ENCODE results near the gene ACTR3. TPM values are rescaled to one million over a fixed set of nuclear protein-coding genes. Genes with fewer than 3 reads are reported as not detected.

The ACTR3 gene
- total RNA-seq, 1 experiment from 2014 or later = 177 TPM

GRCh38 chr2:113977660-113978523, 88.0 kb downstream of the ACTR3 start:
- DNase-seq = peak; percentile 92 to 96
- H3K9me3 ChIP-seq (replicated peaks) = no peaks in the 10 kb centered on the region
- H3K27me3 ChIP-seq = no peaks in the 10 kb centered on the region
- peak overlapping the region; percentile 96 for H3K27ac ChIP-seq
- no peaks in the 10 kb centered on the region for H3K36me3 ChIP-seq
- H3K4me3 ChIP-seq = peak overlapping the region; percentile 38
- H3K4me1 ChIP-seq = peaks cover 36% of the 10 kb centered on the region

GRCh38 chr2:113978524-113979190, 88.8 kb downstream of the ACTR3 start:
- no peaks in the 10 kb centered on the region for H3K9me3 ChIP-seq (replicated peaks)
- H3K36me3 ChIP-seq = no peaks in the 10 kb centered on the region
- peaks cover 36% of the 10 kb centered on the region for H3K4me1 ChIP-seq
- peak overlapping the region; percentile 38 for H3K4me3 ChIP-seq
- no peaks in the 10 kb centered on the region for H3K27me3 ChIP-seq
- peak overlapping the region; percentile 96 for H3K27ac ChIP-seq
- peak; percentile 67 to 76 for DNase-seq

- H3K36me3 ChIP-seq = no peaks in the 10 kb centered on the region
- peaks cover 32% of the 10 kb centered on the region for H3K4me1 ChIP-seq
- no peaks in the 10 kb centered on the region for H3K9me3 ChIP-seq (replicated peaks)
- DNase-seq = peak; percentile 13 to 22
- H3K4me3 ChIP-seq = peak overlapping the region; percentile 38
- H3K27me3 ChIP-seq = no peaks in the 10 kb centered on the region
- H3K27ac ChIP-seq = peak overlapping the region; percentile 96
These were observed 89.6 kb downstream of the ACTR3 start for GRCh38 chr2:113979191-113980128.

DNA sequence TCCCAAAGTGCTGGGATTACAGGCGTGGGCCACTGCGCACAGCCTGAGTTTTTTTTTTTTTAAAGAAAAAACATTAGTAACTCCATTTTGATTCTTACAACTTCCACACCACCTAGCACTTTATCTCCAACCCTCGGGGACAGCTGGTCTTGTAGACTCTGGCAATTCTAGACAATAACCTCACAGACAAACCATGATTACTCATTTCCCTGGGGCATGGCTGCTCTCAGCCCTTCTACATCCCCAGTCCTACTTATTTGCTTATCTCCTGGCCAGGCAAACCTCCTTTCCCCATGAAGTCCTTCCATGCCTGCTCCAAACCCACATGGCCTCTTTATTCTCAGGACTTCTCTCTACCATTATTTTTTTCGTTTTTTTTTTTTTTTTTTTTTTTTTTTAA, 91.1 kb downstream of the ACTR3 start:
- no peak overlapping the region for H3K4me3 ChIP-seq
- H3K27ac ChIP-seq = peak overlapping the region; percentile 13; the same call in 1 of the 2 replicates
- peaks cover 28% of the 10 kb centered on the region for H3K4me1 ChIP-seq
- no peaks in the 10 kb centered on the region for H3K9me3 ChIP-seq (replicated peaks)
- H3K36me3 ChIP-seq = no peaks in the 10 kb centered on the region
- peak; percentile 56 to 75 for DNase-seq
- H3K27me3 ChIP-seq = no peaks in the 10 kb centered on the region

DNA sequence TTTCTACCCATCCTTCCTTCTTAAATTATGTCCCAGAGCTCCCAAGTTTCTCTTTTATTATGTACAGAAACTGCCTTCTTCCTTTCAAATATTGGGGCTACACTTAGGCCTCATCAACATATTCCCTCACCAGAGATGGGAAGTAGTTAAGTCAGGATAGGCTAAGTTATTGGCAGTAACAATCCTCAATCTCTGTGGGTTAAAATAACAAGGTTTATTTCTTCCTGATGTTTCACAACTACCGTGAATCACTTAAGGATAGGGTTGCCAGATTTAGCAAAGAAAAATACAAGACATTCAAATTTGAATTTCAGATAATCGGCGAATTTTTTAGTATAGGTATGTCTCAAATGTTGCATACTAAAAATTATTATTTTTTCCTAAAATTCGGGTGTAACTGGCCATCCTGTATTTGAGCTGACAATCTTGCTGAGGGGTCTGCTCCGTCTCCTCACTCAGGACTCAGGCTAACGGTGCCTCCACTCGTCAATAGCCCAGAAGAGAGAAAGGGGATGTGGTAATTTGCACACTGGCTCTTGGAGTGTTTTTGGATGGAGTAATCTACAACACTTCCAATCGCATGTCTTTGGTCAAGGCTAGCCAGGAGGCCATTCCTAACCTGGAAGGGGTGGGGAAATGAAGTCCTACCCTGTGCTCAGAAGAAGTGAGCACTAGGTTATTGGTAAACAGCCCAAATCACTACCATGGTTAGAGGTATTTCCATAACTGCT, 91.7 kb downstream of the ACTR3 start:
- no peak for DNase-seq
- H3K36me3 ChIP-seq = no peaks in the 10 kb centered on the region
- no peak overlapping the region for H3K4me3 ChIP-seq
- peaks cover 23% of the 10 kb centered on the region for H3K4me1 ChIP-seq
- no peaks in the 10 kb centered on the region for H3K9me3 ChIP-seq (replicated peaks)
- no peaks in the 10 kb centered on the region for H3K27me3 ChIP-seq
- no peak overlapping the region for H3K27ac ChIP-seq

DNA sequence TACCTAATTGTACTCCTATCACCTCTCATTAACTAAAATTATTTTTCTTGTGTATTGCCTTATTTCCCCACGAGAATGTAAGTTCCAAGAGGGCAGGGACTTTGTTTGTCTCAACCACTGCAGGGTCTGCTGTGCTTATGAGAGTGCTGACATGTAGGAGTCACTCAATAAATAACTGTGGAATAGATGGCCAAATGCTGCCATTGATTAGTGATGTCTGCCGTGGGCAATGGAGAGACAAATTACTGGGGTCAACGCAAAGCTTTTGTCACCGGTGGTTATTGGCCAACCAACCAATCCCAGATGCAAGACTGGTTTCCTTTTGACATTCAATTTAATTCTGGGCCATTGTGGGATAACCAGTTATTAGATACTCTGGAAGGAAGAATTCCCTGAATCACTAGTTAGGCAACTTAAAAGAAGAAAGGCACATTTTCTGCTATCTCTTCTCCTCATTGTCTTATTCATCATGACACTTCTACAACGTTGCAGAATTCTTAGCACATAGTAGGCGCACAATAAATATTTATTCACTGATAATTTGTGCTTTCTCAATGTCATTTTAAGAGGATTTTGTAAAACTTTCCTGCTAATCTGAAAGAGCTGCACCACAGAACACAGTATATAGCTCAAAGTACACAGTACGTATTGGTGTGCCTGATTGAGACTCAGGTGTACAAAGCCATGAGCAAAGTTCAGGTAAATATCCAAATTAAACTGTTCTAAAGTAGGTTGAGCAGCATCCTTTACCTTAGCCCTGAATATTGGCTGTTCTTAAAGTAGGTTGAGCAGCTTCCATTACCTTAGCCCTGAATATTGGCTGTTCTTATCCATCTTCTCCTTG, 95.9 kb downstream of the ACTR3 start:
- Histone ChIP-seq H3K27ac (no peak overlapping the region), H3K36me3 (no peaks in the 10 kb centered on the region), H3K4me1 (peaks cover 2% of the 10 kb centered on the region; the same call in 1 of the 2 replicates), H3K4me3 (no peak overlapping the region), H3K9me3 (replicated peaks) (no peaks in the 10 kb centered on the region), H3K27me3 (no peaks in the 10 kb centered on the region)
- no peak for DNase-seq

GRCh38 chr2:113986762-113987290, 96.9 kb downstream of the ACTR3 start:
- H3K4me3 ChIP-seq = no peak overlapping the region
- no peaks in the 10 kb centered on the region for H3K9me3 ChIP-seq (replicated peaks)
- no peak overlapping the region for H3K27ac ChIP-seq
- no peaks in the 10 kb centered on the region for H3K4me1 ChIP-seq
- H3K36me3 ChIP-seq = no peaks in the 10 kb centered on the region
- no peak for DNase-seq
- H3K27me3 ChIP-seq = no peaks in the 10 kb centered on the region

DNA sequence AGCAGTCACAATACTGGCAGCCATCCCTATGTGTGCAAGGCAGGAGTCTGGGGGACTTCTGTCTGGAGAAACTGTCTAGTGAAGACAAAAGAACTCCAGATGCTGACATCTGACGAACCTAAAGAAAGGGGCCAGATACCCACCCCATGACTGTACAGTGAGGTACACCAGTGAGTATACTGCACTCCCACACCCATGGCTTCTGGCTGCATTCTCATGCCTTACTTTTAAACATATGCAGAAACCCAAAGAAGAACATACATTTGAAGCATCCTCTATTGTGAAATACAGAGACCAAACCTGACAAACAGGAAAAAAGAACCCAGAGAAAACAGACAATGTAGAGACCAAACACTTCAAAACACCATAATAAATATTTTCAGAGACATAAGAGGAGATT, 102.2 kb downstream of the ACTR3 start:
- Histone ChIP-seq H3K4me1 (no peaks in the 10 kb centered on the region), H3K27ac (no peak overlapping the region), H3K36me3 (no peaks in the 10 kb centered on the region), H3K4me3 (no peak overlapping the region), H3K27me3 (no peaks in the 10 kb centered on the region), H3K9me3 (replicated peaks) (no peaks in the 10 kb centered on the region)
- no peak for DNase-seq

GRCh38 chr2:113996671-113997594, 107.0 kb downstream of the ACTR3 start:
- Histone ChIP-seq H3K4me3 (no peak overlapping the region), H3K27ac (no peak overlapping the region)
- no peak for DNase-seq

DNA sequence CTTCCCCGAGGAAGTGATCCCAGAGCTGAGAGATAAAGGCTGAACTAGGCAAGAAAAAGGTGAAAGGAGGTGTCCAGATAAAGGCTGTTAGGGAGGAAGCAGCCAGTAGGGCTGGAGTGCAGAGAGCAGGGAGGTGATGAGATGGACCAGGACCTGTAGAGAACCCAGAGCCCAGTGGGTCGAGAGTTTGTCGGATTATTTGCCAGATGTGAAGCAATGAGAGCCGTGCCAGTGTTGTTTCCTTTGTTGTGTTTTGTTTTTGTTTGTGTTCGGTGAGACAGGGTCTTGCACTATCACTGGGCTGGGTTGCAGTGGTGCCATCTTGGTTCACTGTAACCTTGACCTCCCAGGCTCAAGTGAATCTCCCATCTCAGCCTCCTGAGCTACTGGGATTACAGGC, 111.3 kb downstream of the ACTR3 start:
- no peak for DNase-seq
- H3K4me1 ChIP-seq = no peaks in the 10 kb centered on the region
- no peaks in the 10 kb centered on the region for H3K9me3 ChIP-seq (replicated peaks)
- H3K4me3 ChIP-seq = no peak overlapping the region
- no peak overlapping the region for H3K27ac ChIP-seq
- H3K36me3 ChIP-seq = no peaks in the 10 kb centered on the region
- H3K27me3 ChIP-seq = no peaks in the 10 kb centered on the region

More at GRCh38 chr2:113996671-113997594, 107.0 kb downstream of the ACTR3 start:
- H3K4me1 ChIP-seq = no peaks in the 10 kb centered on the region
- no peaks in the 10 kb centered on the region for H3K27me3 ChIP-seq
- no peaks in the 10 kb centered on the region for H3K9me3 ChIP-seq (replicated peaks)
- H3K36me3 ChIP-seq = no peaks in the 10 kb centered on the region

- H3K4me3 ChIP-seq = no peak overlapping the region
- no peaks in the 10 kb centered on the region for H3K4me1 ChIP-seq
- no peaks in the 10 kb centered on the region for H3K9me3 ChIP-seq (replicated peaks)
- H3K27me3 ChIP-seq = no peaks in the 10 kb centered on the region
- H3K27ac ChIP-seq = no peak overlapping the region
- no peaks in the 10 kb centered on the region for H3K36me3 ChIP-seq
- no peak for DNase-seq
These were observed 112.0 kb downstream of the ACTR3 start for GRCh38 chr2:114001937-114002336.

DNA sequence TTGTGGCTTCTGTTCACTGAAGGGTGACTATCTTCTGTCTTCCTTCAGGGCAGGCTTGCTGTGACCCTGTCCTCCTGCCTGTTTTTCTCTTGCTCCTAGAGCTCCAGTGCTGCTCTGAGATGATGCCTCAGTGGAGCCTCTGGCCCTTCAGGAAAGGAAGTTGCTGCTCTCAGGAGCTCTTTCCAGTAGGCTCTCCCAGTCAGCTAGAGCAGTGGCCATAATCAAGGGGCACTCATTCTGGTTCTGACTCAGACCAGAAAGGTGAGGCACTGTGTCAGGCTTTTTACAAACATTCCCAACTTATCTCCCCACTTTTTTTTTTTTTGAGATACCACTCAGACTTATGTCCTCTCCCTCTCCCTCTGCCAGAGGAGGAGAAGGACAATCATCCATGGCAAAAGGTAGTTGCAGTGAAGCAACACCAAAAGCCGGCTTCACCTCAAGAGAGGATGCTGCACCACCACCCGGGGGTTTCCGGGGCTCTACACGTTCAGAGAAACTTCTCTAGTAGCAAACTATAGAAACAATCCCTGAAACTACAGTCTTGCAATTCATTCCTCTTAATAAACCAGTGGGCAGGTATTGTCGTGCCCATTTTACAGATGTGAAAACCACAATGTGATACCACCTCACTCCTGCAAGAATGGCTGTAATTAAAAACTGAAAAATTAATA, 115.4 kb downstream of the ACTR3 start:
- Histone ChIP-seq H3K4me3 (no peak overlapping the region), H3K27ac (no peak overlapping the region), H3K27me3 (no peaks in the 10 kb centered on the region), H3K36me3 (no peaks in the 10 kb centered on the region), H3K4me1 (no peaks in the 10 kb centered on the region), H3K9me3 (replicated peaks) (no peaks in the 10 kb centered on the region)
- no peak for DNase-seq

Measured in SJCRH30 (cell line).